ENCODE measurements around the gene USP34. TPM values are rescaled to one million over a fixed set of nuclear protein-coding genes. Genes with fewer than 3 reads are reported as not detected.
"Not testable (repeated sequence)": the region's sequence is repeated elsewhere in the genome, so short reads cannot be mapped to it uniquely, and the experiment has no call there.

The USP34 gene
- total RNA-seq, 2 experiments from 2014 or later = 59.5 to 60.4 TPM

DNA sequence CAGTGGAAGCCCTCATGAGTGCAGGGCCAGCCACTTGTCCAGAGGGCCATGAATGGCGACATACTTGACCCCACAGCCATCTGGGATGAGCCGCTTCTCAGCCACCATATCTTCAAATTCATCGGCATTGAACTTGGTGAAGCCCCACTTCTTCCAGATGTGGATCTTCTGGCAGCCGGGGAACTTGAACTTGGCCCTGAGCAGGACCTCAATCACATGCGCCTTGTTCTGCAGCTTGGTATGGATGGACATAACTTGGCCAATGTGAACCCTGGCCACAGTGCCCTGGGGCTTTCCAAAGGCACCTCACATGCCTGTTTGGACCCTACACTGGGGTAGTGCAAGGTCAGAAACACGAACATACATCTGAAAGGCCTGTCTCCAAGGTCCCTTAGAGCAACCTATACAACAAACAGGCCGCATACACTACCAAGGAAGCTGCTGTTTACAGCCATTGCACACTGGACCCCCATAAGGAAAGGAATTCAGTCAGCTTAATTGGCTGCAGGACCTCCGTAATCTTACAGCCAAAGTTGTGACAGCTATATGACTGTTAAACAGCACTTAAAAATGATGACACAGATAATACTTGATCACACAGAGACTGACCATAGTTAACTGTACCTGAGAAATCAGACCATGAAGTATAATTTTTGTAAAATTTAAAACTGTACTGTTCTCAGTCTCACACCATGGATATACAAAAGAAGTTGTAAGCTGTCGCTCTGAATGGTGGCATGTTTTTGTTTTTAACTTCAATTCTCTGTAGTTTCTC, 53.8 kb downstream of the USP34 start:
- DNase-seq = no peak
- intact Hi-C loops (cut with micrococcal nuclease) = no loop called here
- no peaks in the 10 kb centered on the region for H3K27me3 Mint-ChIP-seq (ENCODE audit: low read depth)
- no peaks in the 10 kb centered on the region for H3K9me3 Mint-ChIP-seq
- no peak overlapping the region for H3K27ac Mint-ChIP-seq
- CTCF ChIA-PET = interaction anchor here (0.8 to 1.2 kb wide), 2 partner anchors 9 to 125 kb away, joined by 3 to 4 read pairs; no protein-coding TSS in a partner anchor
- H3K4me3 Mint-ChIP-seq = no peak overlapping the region
- H3K36me3 Mint-ChIP-seq (ENCODE audit: low read depth) = peaks cover 1% of the 10 kb centered on the region
- peaks cover 29% of the 10 kb centered on the region for H3K4me1 Mint-ChIP-seq (ENCODE audit: low read depth)

DNA sequence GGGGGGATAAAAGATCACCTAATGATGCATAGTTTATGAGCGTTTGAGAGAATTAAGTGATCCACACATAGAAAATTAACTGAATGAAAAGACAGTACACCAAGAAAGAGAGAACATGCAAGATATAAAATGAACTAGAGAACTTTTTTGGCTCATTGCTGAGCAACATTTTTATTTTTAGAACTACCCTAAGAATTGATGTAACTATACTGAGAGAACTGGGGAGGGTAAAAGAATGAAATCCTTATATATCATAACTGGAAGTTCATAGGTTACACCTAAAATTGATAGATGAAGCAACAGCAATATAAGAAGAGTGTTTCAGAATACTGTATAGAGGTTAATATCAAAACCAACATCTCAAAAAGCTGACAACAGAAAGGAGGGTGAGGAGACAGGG, 55.6 kb downstream of the USP34 start:
- H3K36me3 Mint-ChIP-seq (ENCODE audit: low read depth) = peaks cover 1% of the 10 kb centered on the region
- H3K27me3 Mint-ChIP-seq (ENCODE audit: low read depth) = no peaks in the 10 kb centered on the region
- intact Hi-C loops (cut with micrococcal nuclease) = no loop called here
- H3K4me1 Mint-ChIP-seq (ENCODE audit: low read depth) = peaks cover 29% of the 10 kb centered on the region
- DNase-seq = no peak
- CTCF ChIA-PET = interaction anchor here (0.6 to 1.2 kb wide), 3 partner anchors 11 to 243 kb away, joined by 4 to 6 read pairs (median 4); no protein-coding TSS in a partner anchor
- no peak overlapping the region for H3K4me3 Mint-ChIP-seq
- no peak overlapping the region for H3K27ac Mint-ChIP-seq
- H3K9me3 Mint-ChIP-seq = no peaks in the 10 kb centered on the region

DNA sequence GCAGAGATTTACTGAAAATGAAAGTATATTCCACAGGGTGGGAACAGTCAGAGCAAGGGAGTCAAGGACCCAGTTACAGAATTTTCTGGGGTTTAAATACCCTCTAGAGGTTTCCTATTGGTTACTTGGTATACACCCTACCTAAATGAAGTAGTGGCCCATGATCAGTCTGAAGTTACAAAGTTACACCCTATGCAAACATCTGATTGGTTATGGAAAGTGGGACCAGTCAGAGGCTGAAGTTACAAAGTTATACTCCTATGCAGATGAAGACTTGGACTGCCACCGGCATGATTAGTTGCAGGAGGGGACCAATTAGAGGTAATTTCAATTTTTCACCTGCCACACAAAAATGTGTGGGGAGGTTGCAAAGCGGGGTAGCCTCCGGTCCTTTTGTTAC, 56.2 kb downstream of the USP34 start:
- peaks cover 1% of the 10 kb centered on the region for H3K36me3 Mint-ChIP-seq (ENCODE audit: low read depth)
- intact Hi-C loops (cut with micrococcal nuclease) = no loop called here
- CTCF ChIA-PET = no interaction called here

GRCh38 chr2:61411109-61411508, 59.8 kb downstream of the USP34 start:
- no peaks in the 10 kb centered on the region for H3K9me3 Mint-ChIP-seq
- no peak overlapping the region for H3K4me3 Mint-ChIP-seq
- no peak for DNase-seq
- intact Hi-C loops (cut with micrococcal nuclease) = no loop called here
- no peak overlapping the region for H3K27ac Mint-ChIP-seq
- H3K36me3 Mint-ChIP-seq (ENCODE audit: low read depth) = no peaks in the 10 kb centered on the region
- H3K27me3 Mint-ChIP-seq (ENCODE audit: low read depth) = no peaks in the 10 kb centered on the region
- peaks cover 19% of the 10 kb centered on the region for H3K4me1 Mint-ChIP-seq (ENCODE audit: low read depth)
- CTCF ChIA-PET = interaction anchor here (1.1 kb wide), 1 partner anchor 17 kb away, joined by 3 read pairs; no protein-coding TSS in a partner anchor

More for the DNA sequence above, 56.2 kb downstream of the USP34 start:
- H3K9me3 Mint-ChIP-seq = no peaks in the 10 kb centered on the region
- H3K4me3 Mint-ChIP-seq = no peak overlapping the region
- peaks cover 29% of the 10 kb centered on the region for H3K4me1 Mint-ChIP-seq (ENCODE audit: low read depth)
- H3K27me3 Mint-ChIP-seq (ENCODE audit: low read depth) = no peaks in the 10 kb centered on the region
- no peak overlapping the region for H3K27ac Mint-ChIP-seq
- no peak for DNase-seq

GRCh38 chr2:61410185-61410584, 60.7 kb downstream of the USP34 start:
- no peaks in the 10 kb centered on the region for H3K27me3 Mint-ChIP-seq (ENCODE audit: low read depth)
- H3K36me3 Mint-ChIP-seq (ENCODE audit: low read depth) = peaks cover 4% of the 10 kb centered on the region
- no peak for DNase-seq
- CTCF ChIA-PET = interaction anchor here (1.1 kb wide), 1 partner anchor 18 kb away, joined by 3 read pairs; no protein-coding TSS in a partner anchor
- no peak overlapping the region for H3K4me3 Mint-ChIP-seq
- no peaks in the 10 kb centered on the region for H3K9me3 Mint-ChIP-seq
- intact Hi-C loops (cut with micrococcal nuclease) = no loop called here
- peaks cover 19% of the 10 kb centered on the region for H3K4me1 Mint-ChIP-seq (ENCODE audit: low read depth)
- no peak overlapping the region for H3K27ac Mint-ChIP-seq

DNA sequence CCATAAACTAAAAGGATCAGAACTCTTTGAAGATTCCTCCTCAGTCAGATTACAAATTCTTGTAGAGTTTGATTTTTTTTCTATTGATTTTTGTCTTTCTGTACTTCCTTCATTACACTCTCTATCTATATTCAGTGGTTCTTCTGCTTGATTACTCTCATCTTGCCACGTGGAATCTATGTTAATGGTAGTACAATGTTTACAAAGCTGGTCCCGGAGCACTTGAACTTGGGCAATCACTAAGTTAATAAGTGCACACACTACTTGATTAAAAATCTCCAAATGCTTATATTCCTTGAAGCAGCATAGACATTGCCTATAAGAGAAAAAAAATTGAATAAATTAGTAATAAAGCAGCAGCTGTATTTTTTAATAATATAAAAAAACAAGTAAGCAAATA, 65.1 kb downstream of the USP34 start:
- peaks cover 6% of the 10 kb centered on the region for H3K4me1 Mint-ChIP-seq (ENCODE audit: low read depth)
- no peak for DNase-seq
- H3K9me3 Mint-ChIP-seq = no peaks in the 10 kb centered on the region
- H3K36me3 Mint-ChIP-seq (ENCODE audit: low read depth) = peaks cover 4% of the 10 kb centered on the region
- CTCF ChIA-PET = interaction anchor here (0.9 kb wide), 1 partner anchor 384 kb away, joined by 3 read pairs; no protein-coding TSS in a partner anchor
- no peaks in the 10 kb centered on the region for H3K27me3 Mint-ChIP-seq (ENCODE audit: low read depth)
- H3K27ac Mint-ChIP-seq = no peak overlapping the region
- no peak overlapping the region for H3K4me3 Mint-ChIP-seq
- intact Hi-C loops (cut with micrococcal nuclease) = no loop called here

DNA sequence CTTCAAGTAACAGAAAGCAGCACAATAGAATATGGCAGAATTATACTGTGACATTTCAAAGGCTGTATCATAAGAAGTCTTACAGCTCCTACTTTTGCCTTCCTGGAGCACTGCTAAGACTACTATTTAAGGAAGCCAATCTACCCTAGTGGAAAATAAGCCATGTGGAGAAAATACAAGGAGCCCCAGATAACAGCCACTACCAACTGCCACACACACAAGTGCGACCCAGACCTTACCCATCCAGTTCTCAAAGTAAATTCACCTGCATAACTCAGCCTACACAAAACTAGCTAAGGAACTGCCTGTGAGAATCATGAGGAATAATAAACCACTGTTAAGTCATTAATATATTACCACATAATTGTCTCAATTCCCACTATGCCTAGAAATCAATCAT, 66.4 kb downstream of the USP34 start:
- intact Hi-C loops (cut with micrococcal nuclease) = no loop called here
- no peak for DNase-seq
- Mint-ChIP-seq H3K27me3 (ENCODE audit: low read depth) (no peaks in the 10 kb centered on the region), H3K36me3 (ENCODE audit: low read depth) (peaks cover 4% of the 10 kb centered on the region), H3K27ac (no peak overlapping the region), H3K9me3 (no peaks in the 10 kb centered on the region), H3K4me1 (ENCODE audit: low read depth) (no peaks in the 10 kb centered on the region), H3K4me3 (no peak overlapping the region)
- CTCF ChIA-PET = interaction anchor here (1.4 kb wide), 1 partner anchor 12 kb away, joined by 4 read pairs; no protein-coding TSS in a partner anchor

GRCh38 chr2:61398413-61398812, 72.5 kb downstream of the USP34 start:
- no peak overlapping the region for H3K4me3 Mint-ChIP-seq

GRCh38 chr2:61396005-61396404, 74.9 kb downstream of the USP34 start:
- Mint-ChIP-seq H3K27me3 (ENCODE audit: low read depth) (no peaks in the 10 kb centered on the region), H3K9me3 (no peaks in the 10 kb centered on the region), H3K36me3 (ENCODE audit: low read depth) (peaks cover 5% of the 10 kb centered on the region), H3K4me1 (ENCODE audit: low read depth) (no peaks in the 10 kb centered on the region), H3K4me3 (no peak overlapping the region), H3K27ac (no peak overlapping the region)
- CTCF ChIA-PET = no interaction called here
- DNase-seq = no peak
- intact Hi-C loops (cut with micrococcal nuclease) = no loop called here

More at GRCh38 chr2:61398413-61398812, 72.5 kb downstream of the USP34 start:
- no peak for DNase-seq
- intact Hi-C loops (cut with micrococcal nuclease) = no loop called here
- Mint-ChIP-seq H3K27me3 (ENCODE audit: low read depth) (no peaks in the 10 kb centered on the region), H3K27ac (no peak overlapping the region), H3K36me3 (ENCODE audit: low read depth) (peaks cover 2% of the 10 kb centered on the region), H3K4me1 (ENCODE audit: low read depth) (no peaks in the 10 kb centered on the region), H3K9me3 (no peaks in the 10 kb centered on the region)
- CTCF ChIA-PET = interaction anchor here (0.7 kb wide), 1 partner anchor 52 kb away, joined by 3 read pairs; no protein-coding TSS in a partner anchor

- H3K27ac Mint-ChIP-seq; H3K4me3 Mint-ChIP-seq; H3K9me3 Mint-ChIP-seq; DNase-seq; H3K4me1 Mint-ChIP-seq (ENCODE audit: low read depth); intact Hi-C loops (cut with micrococcal nuclease); H3K27me3 Mint-ChIP-seq (ENCODE audit: low read depth): not testable (repeated sequence)
- H3K36me3 Mint-ChIP-seq (ENCODE audit: low read depth) = peaks cover 20% of the 10 kb centered on the region
- CTCF ChIA-PET = interaction anchor here (0.7 kb wide), 1 partner anchor 731 kb away, joined by 4 read pairs; no protein-coding TSS in a partner anchor
These were observed 83.3 kb downstream of the USP34 start for GRCh38 chr2:61387588-61387987.

GRCh38 chr2:61380882-61381197, 90.0 kb downstream of the USP34 start:
- CTCF ChIA-PET = interaction anchor here (0.7 kb wide), 1 partner anchor 46 kb away, joined by 3 read pairs; no protein-coding TSS in a partner anchor
- H3K4me3 Mint-ChIP-seq; intact Hi-C loops (cut with micrococcal nuclease); H3K4me1 Mint-ChIP-seq (ENCODE audit: low read depth); H3K9me3 Mint-ChIP-seq; H3K27me3 Mint-ChIP-seq (ENCODE audit: low read depth); H3K27ac Mint-ChIP-seq; DNase-seq: not testable (repeated sequence)
- H3K36me3 Mint-ChIP-seq (ENCODE audit: low read depth) = peaks cover 39% of the 10 kb centered on the region

GRCh38 chr2:61380056-61380881, 90.6 kb downstream of the USP34 start:
- Mint-ChIP-seq H3K4me1 (ENCODE audit: low read depth) (no peaks in the 10 kb centered on the region), H3K4me3 (no peak overlapping the region), H3K27me3 (ENCODE audit: low read depth) (no peaks in the 10 kb centered on the region), H3K36me3 (ENCODE audit: low read depth) (peaks cover 42% of the 10 kb centered on the region), H3K9me3 (no peaks in the 10 kb centered on the region), H3K27ac (no peak overlapping the region)
- intact Hi-C loops (cut with micrococcal nuclease) = no loop called here
- CTCF ChIA-PET = interaction anchor here (0.7 kb wide), 1 partner anchor 47 kb away, joined by 3 read pairs; no protein-coding TSS in a partner anchor
- DNase-seq = no peak

All from activated naive CD4-positive, alpha-beta T cell treated with anti-CD3 and anti-CD28 coated beads for 36 hours (primary cell).